ENCODE measurements around the gene LSM14B. TPM values are rescaled to one million over a fixed set of nuclear protein-coding genes. Genes with fewer than 3 reads are reported as not detected.

Gene LSM14B
- total RNA-seq, 4 donors from 2014 or later, result 32.4 to 45.7 (median 37.0) TPM

- no peaks in the 10 kb centered on the region for H3K9me3 ChIP-seq
- H3K27ac ChIP-seq, result no peak overlapping the region
- H3K27me3 ChIP-seq, result no peaks in the 10 kb centered on the region
- peaks cover 68% of the 10 kb centered on the region for H3K36me3 ChIP-seq
- H3K4me3 ChIP-seq, result no peak overlapping the region
- H3K4me1 ChIP-seq, result no peaks in the 10 kb centered on the region
- DNase-seq (ENCODE audit: low spot score in 2 of 2), result no peak
- no peak for TF ChIP-seq POLR2A (IDR thresholded peaks at IDR 0.05)
- 96% methylated on average over 28 of the region's 28 CpGs for WGBS
Observed at GRCh38 chr20:62174021-62174804, 51.9 kb downstream of the LSM14B start.

GRCh38 chr20:62174870-62175624, 52.8 kb downstream of the LSM14B start:
- no peak for DNase-seq (ENCODE audit: low spot score in 2 of 2)
- Histone ChIP-seq H3K27me3 (no peaks in the 10 kb centered on the region), H3K9me3 (no peaks in the 10 kb centered on the region), H3K4me3 (no peak overlapping the region), H3K4me1 (no peaks in the 10 kb centered on the region), H3K36me3 (peaks cover 69% of the 10 kb centered on the region), H3K27ac (no peak overlapping the region)
- 93% methylated on average over 24 of the region's 26 CpGs for WGBS
- no peak for TF ChIP-seq POLR2A (IDR thresholded peaks at IDR 0.05)
- TF ChIP-seq POLR2AphosphoS5 (IDR thresholded peaks at IDR 0.05), result no peak
- TF ChIP-seq CTCF (IDR thresholded peaks at IDR 0.05), result no peak
- no peak for TF ChIP-seq EP300 (IDR thresholded peaks at IDR 0.05)

- no peak overlapping the region for H3K27ac ChIP-seq
- WGBS, result 100% methylated on average over 4 of the region's 10 CpGs
- H3K36me3 ChIP-seq, result peaks cover 64% of the 10 kb centered on the region
- TF ChIP-seq POLR2A (IDR thresholded peaks at IDR 0.05) (no peak), POLR2AphosphoS5 (IDR thresholded peaks at IDR 0.05) (no peak), CTCF (IDR thresholded peaks at IDR 0.05) (no peak), EP300 (IDR thresholded peaks at IDR 0.05) (no peak)
- H3K4me3 ChIP-seq, result no peak overlapping the region
- H3K9me3 ChIP-seq, result no peaks in the 10 kb centered on the region
- H3K4me1 ChIP-seq, result no peaks in the 10 kb centered on the region
- H3K27me3 ChIP-seq, result no peaks in the 10 kb centered on the region
- DNase-seq (ENCODE audit: low spot score in 2 of 2), result no peak
Observed at GRCh38 chr20:62175711-62176110, 53.4 kb downstream of the LSM14B start.

GRCh38 chr20:62176866-62177265, 54.6 kb downstream of the LSM14B start:
- TF ChIP-seq CTCF (IDR thresholded peaks at IDR 0.05) (no peak), POLR2AphosphoS5 (IDR thresholded peaks at IDR 0.05) (no peak), POLR2A (IDR thresholded peaks at IDR 0.05) (no peak), EP300 (IDR thresholded peaks at IDR 0.05) (no peak)
- no peaks in the 10 kb centered on the region for H3K27me3 ChIP-seq
- H3K36me3 ChIP-seq, result peaks cover 64% of the 10 kb centered on the region
- peaks cover 2% of the 10 kb centered on the region for H3K4me1 ChIP-seq
- H3K27ac ChIP-seq, result no peak overlapping the region
- no peak overlapping the region for H3K4me3 ChIP-seq
- no peaks in the 10 kb centered on the region for H3K9me3 ChIP-seq
- DNase-seq (ENCODE audit: low spot score in 2 of 2), result no peak
- WGBS, result 87% methylated on average over 15 of the region's 15 CpGs

- TF ChIP-seq POLR2AphosphoS5 (IDR thresholded peaks at IDR 0.05) (no peak), POLR2A (IDR thresholded peaks at IDR 0.05) (no peak), EP300 (IDR thresholded peaks at IDR 0.05) (no peak), CTCF (IDR thresholded peaks at IDR 0.05) (no peak)
- 89% methylated on average over 9 of the region's 9 CpGs for WGBS
- no peak overlapping the region for H3K4me3 ChIP-seq
- H3K9me3 ChIP-seq, result no peaks in the 10 kb centered on the region
- H3K27me3 ChIP-seq, result no peaks in the 10 kb centered on the region
- no peak overlapping the region for H3K27ac ChIP-seq
- no peak for DNase-seq (ENCODE audit: low spot score in 2 of 2)
- peaks cover 61% of the 10 kb centered on the region for H3K36me3 ChIP-seq
- peaks cover 7% of the 10 kb centered on the region for H3K4me1 ChIP-seq
Observed at GRCh38 chr20:62177307-62177706, 55.0 kb downstream of the LSM14B start.

Data from suprapubic skin (tissue), 4 donors.